Measurements from ENCODE around the gene LHX4.

Gene LHX4

DNA sequence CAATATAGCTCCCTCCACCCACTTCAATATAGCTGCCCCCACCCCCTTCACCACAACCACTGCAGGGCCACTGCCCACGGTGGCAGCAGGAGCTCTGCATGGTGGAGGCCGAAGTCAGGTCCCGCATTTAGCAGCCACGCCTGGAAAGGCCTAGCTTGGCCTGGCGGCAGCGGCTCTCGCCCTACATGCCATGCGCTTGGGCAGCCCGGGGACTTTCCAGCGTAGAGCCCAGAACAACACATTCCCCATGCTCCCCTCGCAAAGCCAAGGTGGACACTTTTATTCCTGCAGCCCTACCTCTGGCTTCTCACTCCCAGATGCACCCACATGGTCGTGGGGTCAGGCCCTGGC, 37.1 kb downstream of the LHX4 start:
- DNase-seq (ENCODE audit: low read depth), result no peak
- no peak overlapping the region for H3K4me3 ChIP-seq (ENCODE audit: low read depth, low read length)
- TF ChIP-seq CTCF (IDR thresholded peaks at IDR 0.05; ENCODE audit: low read depth, low read length, missing control alignments), result no peak

- DNase-seq (ENCODE audit: low read depth), result no peak
- no peak overlapping the region for H3K4me3 ChIP-seq (ENCODE audit: low read depth, low read length)
- TF ChIP-seq CTCF (IDR thresholded peaks at IDR 0.05; ENCODE audit: low read depth, low read length, missing control alignments), result no peak
Measured at GRCh38 chr1:180267761-180268555, 37.9 kb downstream of the LHX4 start.

GRCh38 chr1:180268556-180269075, 38.6 kb downstream of the LHX4 start:
- no peak overlapping the region for H3K4me3 ChIP-seq (ENCODE audit: low read depth, low read length)
- no peak for TF ChIP-seq CTCF (IDR thresholded peaks at IDR 0.05; ENCODE audit: low read depth, low read length, missing control alignments)
- no peak for DNase-seq (ENCODE audit: low read depth)

GRCh38 chr1:180269645-180270529, 39.8 kb downstream of the LHX4 start:
- no peak overlapping the region for H3K4me3 ChIP-seq (ENCODE audit: low read depth, low read length)
- no peak for DNase-seq (ENCODE audit: low read depth)
- peak; percentile 37 for TF ChIP-seq CTCF (IDR thresholded peaks at IDR 0.05; ENCODE audit: low read depth, low read length, missing control alignments)

DNA sequence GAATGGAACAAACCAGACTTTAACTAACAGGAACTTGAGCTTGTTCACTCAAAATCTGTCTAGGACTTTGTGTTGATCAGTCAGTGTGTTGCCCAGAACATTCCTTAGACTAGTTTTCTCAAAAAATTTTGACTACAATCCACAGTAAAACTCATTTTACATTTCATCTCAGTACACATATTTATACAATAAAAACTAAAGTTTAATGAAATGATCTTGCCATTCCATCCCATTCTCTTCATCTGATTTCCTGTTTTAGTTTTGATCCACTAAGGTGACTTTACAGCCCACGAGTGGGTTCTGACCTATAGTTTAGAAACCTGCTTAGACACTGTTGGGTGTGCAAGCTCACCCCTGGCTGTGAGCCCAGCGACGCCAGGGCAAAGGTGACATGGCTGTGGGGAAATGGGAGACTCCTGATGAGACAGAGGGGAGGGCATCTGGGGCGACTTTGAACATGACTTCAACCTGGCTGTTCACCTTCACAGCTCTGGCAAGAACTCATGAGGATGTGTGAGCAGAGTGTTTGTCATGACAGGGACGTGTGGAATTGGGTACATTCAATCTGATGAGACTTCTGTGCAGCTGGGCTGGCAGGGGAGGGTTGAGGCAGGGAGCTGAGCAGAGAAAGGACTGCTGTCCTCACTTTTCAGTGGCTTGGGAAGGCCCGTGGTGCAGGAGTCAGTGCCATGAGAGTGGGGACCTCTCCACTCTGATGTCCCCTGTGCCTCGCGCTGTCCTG, 40.6 kb downstream of the LHX4 start:
- DNase-seq (ENCODE audit: low read depth), result no peak
- no peak overlapping the region for H3K4me3 ChIP-seq (ENCODE audit: low read depth, low read length)
- TF ChIP-seq CTCF (IDR thresholded peaks at IDR 0.05; ENCODE audit: low read depth, low read length, missing control alignments), result no peak

DNA sequence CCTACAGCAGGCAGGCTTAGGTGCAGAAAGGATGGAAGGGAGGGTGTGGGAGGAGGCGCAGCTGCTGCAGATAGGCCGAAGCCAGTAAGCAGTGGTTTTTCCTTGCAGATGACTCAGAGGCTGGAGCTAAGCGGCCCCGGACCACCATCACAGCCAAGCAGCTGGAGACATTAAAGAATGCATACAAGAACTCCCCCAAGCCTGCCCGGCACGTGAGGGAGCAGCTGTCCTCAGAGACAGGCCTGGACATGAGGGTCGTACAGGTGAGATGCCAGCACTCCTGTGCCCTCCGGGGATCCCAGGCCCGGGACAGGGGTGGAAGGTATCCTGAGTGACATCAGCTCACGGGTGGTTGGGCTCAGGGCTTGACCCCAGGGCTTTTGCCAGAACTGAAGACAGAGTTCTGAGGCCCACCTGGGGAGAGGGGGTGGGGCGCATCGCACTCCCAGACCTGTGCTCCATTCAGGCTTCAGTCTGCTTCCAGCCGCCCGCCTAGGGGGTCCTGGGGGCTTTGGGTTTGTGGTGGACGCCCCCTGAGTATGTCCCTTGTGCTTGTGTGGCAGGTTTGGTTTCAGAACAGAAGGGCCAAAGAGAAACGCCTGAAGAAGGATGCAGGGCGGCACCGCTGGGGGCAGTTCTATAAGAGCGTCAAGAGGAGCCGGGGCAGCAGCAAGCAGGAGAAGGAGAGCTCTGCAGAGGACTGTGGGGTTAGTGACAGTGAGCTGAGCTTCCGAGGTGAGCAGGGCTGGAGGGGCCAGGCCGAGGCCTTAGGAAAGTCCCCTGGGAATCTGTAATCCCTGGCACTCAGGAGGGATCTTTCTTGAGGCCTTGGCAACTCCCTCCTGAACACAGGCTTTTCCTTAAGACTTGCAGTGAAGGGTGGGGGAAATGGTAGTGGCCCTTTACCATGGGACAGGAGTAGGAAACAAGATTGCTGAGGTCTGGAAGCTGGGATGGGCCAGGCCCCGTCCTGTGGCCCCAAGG, 41.5 kb downstream of the LHX4 start:
- DNase-seq (ENCODE audit: low read depth), result no peak
- H3K4me3 ChIP-seq (ENCODE audit: low read depth, low read length), result no peak overlapping the region
- no peak for TF ChIP-seq CTCF (IDR thresholded peaks at IDR 0.05; ENCODE audit: low read depth, low read length, missing control alignments)

All from GM12864 (cell line).